HG03442 (cell line): ENCODE data around the gene ZFAND6.
A peak's percentile ranks its signal among the peaks of the same experiment; 100 is the strongest.

Experiments
- ATAC-seq: cut with Tn5 transposase; IDR thresholded peaks from one replicate; pipeline ENCODE4 v1.9.1; 2021; ENCODE audit warnings: mild to moderate bottlenecking, moderate library complexity; ENCODE audit not compliant: unreplicated experiment

The ZFAND6 gene

GRCh38 chr15:80167936-80168335 lies 108.5 kb downstream of the ZFAND6 start:
- ATAC-seq = no peak

DNA sequence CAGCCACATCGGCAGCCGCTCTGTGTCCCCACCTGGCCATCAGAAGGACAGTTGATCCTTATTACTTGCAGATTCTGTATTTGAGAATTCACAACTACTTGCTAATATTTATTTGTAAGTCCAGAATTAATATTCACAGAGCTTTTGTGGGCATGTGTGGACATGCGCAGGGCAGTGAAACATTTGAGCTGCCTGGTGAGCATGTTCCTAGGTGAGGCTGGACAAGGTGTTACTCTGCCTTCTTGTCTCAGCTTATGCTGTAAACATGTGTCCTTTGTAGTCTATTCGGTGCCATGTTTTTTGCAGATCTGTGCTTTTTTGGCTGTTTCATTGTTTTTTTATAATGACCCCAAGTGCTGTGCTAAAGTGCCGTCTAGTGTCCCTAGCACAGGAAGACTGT lies 108.9 kb downstream of the ZFAND6 start:
- ATAC-seq = no peak

DNA sequence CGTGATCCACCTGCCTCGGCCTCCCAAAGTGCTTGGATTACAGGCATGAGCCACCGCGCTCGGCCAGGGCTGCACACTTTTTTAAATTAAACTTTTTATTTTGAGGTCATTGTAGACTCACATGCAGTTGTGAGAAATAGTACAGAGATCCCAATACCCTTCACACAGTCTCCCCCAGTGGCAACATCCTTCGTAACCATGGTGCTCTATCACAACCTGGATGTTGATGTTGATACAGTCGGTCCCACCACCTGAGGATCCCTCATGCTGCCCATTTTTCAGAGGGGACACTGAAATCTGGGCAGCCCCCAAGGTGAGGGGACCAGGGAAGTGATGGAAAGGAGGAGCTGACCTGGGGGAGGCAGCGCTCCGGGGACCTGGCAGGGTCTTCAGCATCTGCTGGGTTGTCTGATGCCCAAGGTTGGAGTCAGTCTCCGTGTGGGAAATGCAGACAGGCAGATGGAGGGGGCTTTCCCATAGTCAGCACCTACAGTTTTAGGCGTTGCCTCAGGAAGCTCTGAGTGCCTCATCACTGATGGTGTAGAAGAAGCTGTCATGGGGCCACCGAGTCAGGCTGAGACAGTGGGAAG lies 110.4 kb downstream of the ZFAND6 start:
- ATAC-seq = no peak

- ATAC-seq = no peak
Observed at GRCh38 chr15:80170596-80170995, 111.1 kb downstream of the ZFAND6 start.

DNA sequence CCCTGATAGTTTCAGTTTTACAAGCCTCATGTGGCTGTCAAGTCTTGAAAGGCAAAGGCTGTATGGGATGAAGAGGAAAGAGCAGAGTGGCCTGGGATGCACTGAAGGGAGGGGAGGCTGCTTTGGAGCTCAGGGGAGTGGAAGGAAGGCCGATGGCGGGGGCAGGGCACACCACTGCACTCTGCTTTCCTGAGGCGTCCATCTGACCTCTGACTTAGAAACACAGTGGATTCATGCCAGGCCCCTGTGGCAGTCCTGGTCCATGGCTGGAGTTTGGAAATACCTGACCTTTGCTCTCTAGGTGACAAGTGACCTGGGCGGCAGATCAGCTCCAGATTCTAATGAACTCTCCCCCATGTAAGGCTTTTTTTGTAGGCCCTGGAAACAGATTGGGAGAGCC lies 112.3 kb downstream of the ZFAND6 start:
- no peak for ATAC-seq

DNA sequence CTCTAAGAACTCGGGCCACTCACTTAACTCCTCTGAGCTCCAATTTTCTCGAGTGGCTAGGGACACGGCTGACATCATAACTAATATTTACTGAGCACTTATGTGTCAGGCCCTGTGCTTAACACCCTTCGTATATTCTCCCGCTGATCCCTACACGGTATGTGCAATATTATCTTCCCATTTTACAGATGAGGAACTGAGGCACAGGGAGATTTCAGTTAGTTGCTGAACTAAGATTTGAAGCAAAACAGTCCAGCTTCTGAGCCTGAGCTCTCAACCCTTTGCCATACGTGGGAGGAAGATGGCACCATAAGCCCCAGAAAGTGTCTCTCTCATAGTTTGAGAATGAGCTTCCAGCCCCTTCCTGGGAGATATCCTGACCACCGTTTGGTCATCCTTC lies 112.9 kb downstream of the ZFAND6 start:
- ATAC-seq = no peak

- ATAC-seq = peak; percentile 55
Observed at GRCh38 chr15:80173022-80173759, 113.7 kb downstream of the ZFAND6 start.

- no peak for ATAC-seq
Observed at GRCh38 chr15:80174017-80174746, 114.7 kb downstream of the ZFAND6 start.

GRCh38 chr15:80175436-80175835 lies 116.0 kb downstream of the ZFAND6 start:
- no peak for ATAC-seq

- no peak for ATAC-seq
Observed at GRCh38 chr15:80176443-80176842, 117.0 kb downstream of the ZFAND6 start.

GRCh38 chr15:80177156-80177555 lies 117.7 kb downstream of the ZFAND6 start:
- ATAC-seq = no peak

DNA sequence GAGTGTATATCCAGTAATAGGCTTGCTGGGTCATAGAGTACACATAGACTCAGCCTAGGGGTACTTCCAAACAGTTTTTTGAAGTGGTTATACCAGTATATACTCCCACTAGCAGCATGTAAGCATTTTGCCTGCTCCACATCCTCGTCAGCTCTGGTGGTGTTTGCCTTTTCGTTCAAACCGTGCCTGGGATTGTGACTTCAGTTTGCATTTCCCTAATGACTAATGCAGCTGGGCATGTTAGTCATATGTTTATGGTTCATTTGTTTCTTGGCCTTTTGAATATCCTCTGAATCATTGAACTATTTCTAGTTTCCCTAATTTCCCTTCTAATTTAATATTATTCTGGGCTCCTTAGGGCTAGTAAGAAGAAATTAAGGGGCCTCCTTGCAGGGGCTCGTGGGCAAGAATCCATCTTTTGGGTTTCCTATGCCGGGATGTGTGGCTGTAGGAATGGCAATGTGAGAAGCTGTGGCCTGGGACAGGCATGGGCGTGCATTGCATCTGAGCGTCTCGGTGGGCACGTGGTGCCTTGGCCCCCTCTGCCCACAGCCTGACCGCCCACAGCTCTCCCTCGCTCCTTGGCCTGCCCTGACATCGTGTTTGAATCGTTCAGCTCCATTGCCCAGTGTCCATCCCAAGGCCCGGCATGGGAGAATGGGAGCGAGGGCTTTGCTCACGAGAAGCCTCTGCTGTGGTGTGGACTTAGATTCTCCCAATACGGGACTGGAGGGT lies 119.7 kb downstream of the ZFAND6 start:
- no peak for ATAC-seq

- no peak for ATAC-seq
Observed at GRCh38 chr15:80179935-80180334, 120.5 kb downstream of the ZFAND6 start.

- no peak for ATAC-seq
Observed at GRCh38 chr15:80180468-80180867, 121.0 kb downstream of the ZFAND6 start.

- ATAC-seq = no peak
Observed at GRCh38 chr15:80180986-80181385, 121.5 kb downstream of the ZFAND6 start.

DNA sequence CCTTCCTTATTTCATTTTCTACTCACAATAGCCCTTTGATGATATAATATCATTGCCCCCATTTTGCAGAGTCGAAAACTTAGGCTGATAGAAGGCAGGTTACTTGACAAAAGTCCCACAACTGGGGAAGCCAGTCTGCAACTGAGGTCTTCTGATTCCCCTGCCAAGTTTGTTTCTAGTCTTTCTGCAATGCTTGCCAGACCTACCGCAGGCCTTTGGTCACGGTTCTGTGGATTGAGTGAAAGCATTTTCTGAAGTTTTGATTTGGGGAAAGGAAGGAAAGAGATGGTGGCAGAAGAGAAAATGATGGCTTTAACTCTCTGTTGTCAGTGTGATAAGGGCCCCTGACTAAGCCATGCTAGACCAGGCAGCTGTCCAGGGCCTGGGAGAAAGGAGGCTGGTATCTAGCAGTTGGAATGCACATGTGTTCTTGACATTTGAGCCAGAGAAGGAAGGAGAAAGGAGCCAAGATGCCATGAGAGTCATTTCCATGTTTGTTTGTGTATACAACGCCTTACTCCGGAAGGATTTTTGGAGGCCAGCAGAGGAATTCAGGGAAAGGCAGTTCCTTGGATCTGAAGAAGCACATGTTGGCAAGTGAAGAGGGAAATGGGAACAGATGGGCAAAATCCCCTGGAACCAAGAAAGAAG lies 123.3 kb downstream of the ZFAND6 start:
- ATAC-seq = no peak

GRCh38 chr15:80183306-80183705 lies 123.8 kb downstream of the ZFAND6 start:
- no peak for ATAC-seq

DNA sequence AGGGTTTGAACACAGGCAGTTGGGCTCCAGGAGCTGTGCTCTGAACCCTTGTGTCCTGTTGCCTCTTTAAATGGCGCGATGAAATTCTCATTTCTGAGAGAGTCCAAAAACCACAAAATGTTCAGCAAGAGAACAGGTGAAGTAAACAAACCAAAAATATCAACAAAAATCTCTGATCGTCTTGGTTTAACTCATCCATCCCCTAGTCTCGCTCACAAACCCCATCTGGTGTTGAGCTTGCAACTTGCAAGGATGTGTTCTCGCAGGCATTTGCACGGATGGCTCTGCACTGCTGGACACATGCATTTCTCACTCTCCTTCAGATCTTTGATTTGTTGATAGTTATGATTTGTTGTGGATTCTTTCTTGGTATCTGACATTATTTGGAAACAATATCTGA lies 124.4 kb downstream of the ZFAND6 start:
- no peak for ATAC-seq

- ATAC-seq = no peak
Observed at GRCh38 chr15:80184554-80184953, 125.1 kb downstream of the ZFAND6 start.

GRCh38 chr15:80185152-80185551 lies 125.7 kb downstream of the ZFAND6 start:
- no peak for ATAC-seq

GRCh38 chr15:80186066-80186465 lies 126.6 kb downstream of the ZFAND6 start:
- ATAC-seq = no peak
